ENCODE data around the gene ZNF652. TPM values are rescaled to one million over a fixed set of nuclear protein-coding genes. Genes with fewer than 3 reads are reported as not detected.
"Not testable (repeated sequence)": the region's sequence is repeated elsewhere in the genome, so short reads cannot be mapped to it uniquely, and the experiment has no call there.

The ZNF652 gene
- total and polyA plus RNA-seq, 2 donors (not counting 1 experiment from before 2014, with no cell fraction given): 7.8 to 10.2 TPM

GRCh38 chr17:49278076-49278475 lies 84.0 kb downstream of the ZNF652 start:
- H2AFZ ChIP-seq (ENCODE audit: low read length): no peak overlapping the region
- no peak overlapping the region for H3K4me3 ChIP-seq (replicated peaks in 1 of 4; ENCODE audit: control extremely low read depth in 1 of 4, insufficient read depth in 1 of 4, low read depth in 3 of 4, low read length in 4 of 4)
- H3K36me3 ChIP-seq (ENCODE audit: control insufficient read depth, insufficient read depth, low read length): no peaks in the 10 kb centered on the region
- DNase-seq (ENCODE audit: low read depth in 2 of 2): no peak
- H3K27ac ChIP-seq (ENCODE audit: insufficient read depth, low read length): no peak overlapping the region
- no peaks in the 10 kb centered on the region for H3K4me1 ChIP-seq (ENCODE audit: control insufficient read depth, extremely low read depth, insufficient read depth, low read length)
- no peaks in the 10 kb centered on the region for H3K79me2 ChIP-seq (ENCODE audit: control insufficient read depth, insufficient read depth, low read length)
- no peaks in the 10 kb centered on the region for H3K27me3 ChIP-seq (ENCODE audit: control insufficient read depth, insufficient read depth, low read length)
- H3K4me2 ChIP-seq (ENCODE audit: extremely low read depth, insufficient read depth, low read length): no peak overlapping the region
- H3K9me3 ChIP-seq (ENCODE audit: control insufficient read depth, insufficient read depth, low read depth, low read length): no peaks in the 10 kb centered on the region
- H3K9ac ChIP-seq (ENCODE audit: insufficient read depth, low read length): no peak overlapping the region
- TF ChIP-seq EZH2 (IDR thresholded peaks at IDR 0.05; ENCODE audit: low read length, missing control alignments) (no peak), CTCF (conservative IDR thresholded peaks at IDR 0.05 in 1 of 2, IDR thresholded peaks at IDR 0.05 in 1 of 2; ENCODE audit: low read depth in 1 of 2, low read length in 2 of 2) (no peak)
- H4K20me1 ChIP-seq (ENCODE audit: control insufficient read depth, extremely low read depth, insufficient read depth, low read length): no peaks in the 10 kb centered on the region

- Histone ChIP-seq H3K4me3 (replicated peaks in 1 of 4; ENCODE audit: control extremely low read depth in 1 of 4, insufficient read depth in 1 of 4, low read depth in 3 of 4, low read length in 4 of 4) (no peak overlapping the region), H3K27ac (ENCODE audit: insufficient read depth, low read length) (no peak overlapping the region), H3K9me3 (ENCODE audit: control insufficient read depth, insufficient read depth, low read depth, low read length) (no peaks in the 10 kb centered on the region), H3K79me2 (ENCODE audit: control insufficient read depth, insufficient read depth, low read length) (no peaks in the 10 kb centered on the region), H4K20me1 (ENCODE audit: control insufficient read depth, extremely low read depth, insufficient read depth, low read length) (no peaks in the 10 kb centered on the region), H3K36me3 (ENCODE audit: control insufficient read depth, insufficient read depth, low read length) (no peaks in the 10 kb centered on the region), H2AFZ (ENCODE audit: low read length) (no peak overlapping the region), H3K9ac (ENCODE audit: insufficient read depth, low read length) (no peak overlapping the region), H3K4me1 (ENCODE audit: control insufficient read depth, extremely low read depth, insufficient read depth, low read length) (no peaks in the 10 kb centered on the region), H3K27me3 (ENCODE audit: control insufficient read depth, insufficient read depth, low read length) (no peaks in the 10 kb centered on the region), H3K4me2 (ENCODE audit: extremely low read depth, insufficient read depth, low read length) (no peak overlapping the region)
- TF ChIP-seq CTCF (conservative IDR thresholded peaks at IDR 0.05 in 1 of 2, IDR thresholded peaks at IDR 0.05 in 1 of 2; ENCODE audit: low read depth in 1 of 2, low read length in 2 of 2) (no peak), EZH2 (IDR thresholded peaks at IDR 0.05; ENCODE audit: low read length, missing control alignments) (no peak)
- no peak for DNase-seq (ENCODE audit: low read depth in 2 of 2)
Measured at GRCh38 chr17:49277638-49278037, 84.4 kb downstream of the ZNF652 start.

GRCh38 chr17:49275981-49276380 lies 86.1 kb downstream of the ZNF652 start:
- not testable (repeated sequence) for H3K9ac ChIP-seq (ENCODE audit: insufficient read depth, low read length); H3K27me3 ChIP-seq (ENCODE audit: control insufficient read depth, insufficient read depth, low read length); H3K36me3 ChIP-seq (ENCODE audit: control insufficient read depth, insufficient read depth, low read length); DNase-seq (ENCODE audit: low read depth in 2 of 2); H3K4me3 ChIP-seq (replicated peaks in 1 of 4; ENCODE audit: control extremely low read depth in 1 of 4, insufficient read depth in 1 of 4, low read depth in 3 of 4, low read length in 4 of 4); H2AFZ ChIP-seq (ENCODE audit: low read length); H3K4me2 ChIP-seq (ENCODE audit: extremely low read depth, insufficient read depth, low read length); H3K4me1 ChIP-seq (ENCODE audit: control insufficient read depth, extremely low read depth, insufficient read depth, low read length); H3K79me2 ChIP-seq (ENCODE audit: control insufficient read depth, insufficient read depth, low read length); H4K20me1 ChIP-seq (ENCODE audit: control insufficient read depth, extremely low read depth, insufficient read depth, low read length); H3K9me3 ChIP-seq (ENCODE audit: control insufficient read depth, insufficient read depth, low read depth, low read length); H3K27ac ChIP-seq (ENCODE audit: insufficient read depth, low read length)
